GM19452 (cell line): ENCODE data around the gene SBF1.
"Not testable (repeated sequence)": the region's sequence is repeated elsewhere in the genome, so short reads cannot be mapped to it uniquely, and the experiment has no call there.

Experiments used
- ATAC-seq: cut with Tn5 transposase; IDR thresholded peaks from one replicate; pipeline ENCODE4 v1.9.1; 2021; ENCODE audit not compliant: unreplicated experiment

Gene SBF1, protein sequence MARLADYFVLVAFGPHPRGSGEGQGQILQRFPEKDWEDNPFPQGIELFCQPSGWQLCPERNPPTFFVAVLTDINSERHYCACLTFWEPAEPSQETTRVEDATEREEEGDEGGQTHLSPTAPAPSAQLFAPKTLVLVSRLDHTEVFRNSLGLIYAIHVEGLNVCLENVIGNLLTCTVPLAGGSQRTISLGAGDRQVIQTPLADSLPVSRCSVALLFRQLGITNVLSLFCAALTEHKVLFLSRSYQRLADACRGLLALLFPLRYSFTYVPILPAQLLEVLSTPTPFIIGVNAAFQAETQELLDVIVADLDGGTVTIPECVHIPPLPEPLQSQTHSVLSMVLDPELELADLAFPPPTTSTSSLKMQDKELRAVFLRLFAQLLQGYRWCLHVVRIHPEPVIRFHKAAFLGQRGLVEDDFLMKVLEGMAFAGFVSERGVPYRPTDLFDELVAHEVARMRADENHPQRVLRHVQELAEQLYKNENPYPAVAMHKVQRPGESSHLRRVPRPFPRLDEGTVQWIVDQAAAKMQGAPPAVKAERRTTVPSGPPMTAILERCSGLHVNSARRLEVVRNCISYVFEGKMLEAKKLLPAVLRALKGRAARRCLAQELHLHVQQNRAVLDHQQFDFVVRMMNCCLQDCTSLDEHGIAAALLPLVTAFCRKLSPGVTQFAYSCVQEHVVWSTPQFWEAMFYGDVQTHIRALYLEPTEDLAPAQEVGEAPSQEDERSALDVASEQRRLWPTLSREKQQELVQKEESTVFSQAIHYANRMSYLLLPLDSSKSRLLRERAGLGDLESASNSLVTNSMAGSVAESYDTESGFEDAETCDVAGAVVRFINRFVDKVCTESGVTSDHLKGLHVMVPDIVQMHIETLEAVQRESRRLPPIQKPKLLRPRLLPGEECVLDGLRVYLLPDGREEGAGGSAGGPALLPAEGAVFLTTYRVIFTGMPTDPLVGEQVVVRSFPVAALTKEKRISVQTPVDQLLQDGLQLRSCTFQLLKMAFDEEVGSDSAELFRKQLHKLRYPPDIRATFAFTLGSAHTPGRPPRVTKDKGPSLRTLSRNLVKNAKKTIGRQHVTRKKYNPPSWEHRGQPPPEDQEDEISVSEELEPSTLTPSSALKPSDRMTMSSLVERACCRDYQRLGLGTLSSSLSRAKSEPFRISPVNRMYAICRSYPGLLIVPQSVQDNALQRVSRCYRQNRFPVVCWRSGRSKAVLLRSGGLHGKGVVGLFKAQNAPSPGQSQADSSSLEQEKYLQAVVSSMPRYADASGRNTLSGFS (N-terminal part only)

DNA sequence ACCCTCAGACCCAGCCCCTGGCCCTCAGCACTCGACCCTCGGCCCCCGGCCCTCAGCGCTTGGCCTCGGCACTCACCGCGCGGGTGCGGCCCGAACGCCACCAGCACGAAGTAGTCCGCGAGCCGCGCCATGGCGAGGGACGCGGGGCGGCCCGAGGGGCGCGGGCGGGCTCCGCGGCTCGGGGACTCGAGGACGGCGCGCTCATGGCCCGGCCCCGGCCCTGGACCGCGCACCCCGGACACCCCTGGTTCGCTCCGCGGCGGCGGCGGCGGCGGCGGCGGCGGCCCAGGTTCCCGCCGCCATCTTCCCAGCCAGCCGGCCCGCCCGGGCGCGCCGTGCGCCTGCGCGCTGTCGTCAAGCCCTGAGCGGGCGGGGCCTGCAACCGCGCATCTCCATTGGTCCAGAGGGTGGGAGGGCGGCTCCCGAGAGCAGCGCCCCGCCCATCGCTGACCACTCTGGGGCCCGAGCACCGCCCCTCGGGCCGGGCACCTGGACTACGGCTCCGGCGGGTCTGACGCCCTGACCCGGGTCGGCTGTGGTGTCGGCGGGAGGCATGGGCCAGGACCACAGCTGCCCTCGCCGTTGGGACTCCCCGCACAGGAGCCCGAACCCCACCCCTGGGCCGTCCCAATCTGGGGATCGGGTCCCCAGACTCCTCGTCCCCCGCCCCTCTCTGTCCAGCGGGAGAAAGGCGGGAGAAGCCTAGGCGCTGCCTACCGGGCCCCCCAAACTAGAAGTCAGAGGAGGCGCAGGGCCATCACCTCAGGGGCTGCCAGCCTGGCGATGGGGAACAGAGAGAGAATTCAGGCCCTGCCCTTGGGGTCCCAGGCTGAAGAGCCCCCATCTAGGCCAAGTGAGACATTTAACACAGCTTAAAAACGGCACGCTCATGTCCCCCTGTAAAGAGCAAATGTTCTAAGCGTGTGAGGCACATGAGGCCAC, at the start of gene SBF1:
Gene SBF1 (minus strand): TSS at position 326 of the 942 bp plus-strand sequence. CDS start 195 bp downstream, at position 131.
- peak; percentile 67 for ATAC-seq

DNA sequence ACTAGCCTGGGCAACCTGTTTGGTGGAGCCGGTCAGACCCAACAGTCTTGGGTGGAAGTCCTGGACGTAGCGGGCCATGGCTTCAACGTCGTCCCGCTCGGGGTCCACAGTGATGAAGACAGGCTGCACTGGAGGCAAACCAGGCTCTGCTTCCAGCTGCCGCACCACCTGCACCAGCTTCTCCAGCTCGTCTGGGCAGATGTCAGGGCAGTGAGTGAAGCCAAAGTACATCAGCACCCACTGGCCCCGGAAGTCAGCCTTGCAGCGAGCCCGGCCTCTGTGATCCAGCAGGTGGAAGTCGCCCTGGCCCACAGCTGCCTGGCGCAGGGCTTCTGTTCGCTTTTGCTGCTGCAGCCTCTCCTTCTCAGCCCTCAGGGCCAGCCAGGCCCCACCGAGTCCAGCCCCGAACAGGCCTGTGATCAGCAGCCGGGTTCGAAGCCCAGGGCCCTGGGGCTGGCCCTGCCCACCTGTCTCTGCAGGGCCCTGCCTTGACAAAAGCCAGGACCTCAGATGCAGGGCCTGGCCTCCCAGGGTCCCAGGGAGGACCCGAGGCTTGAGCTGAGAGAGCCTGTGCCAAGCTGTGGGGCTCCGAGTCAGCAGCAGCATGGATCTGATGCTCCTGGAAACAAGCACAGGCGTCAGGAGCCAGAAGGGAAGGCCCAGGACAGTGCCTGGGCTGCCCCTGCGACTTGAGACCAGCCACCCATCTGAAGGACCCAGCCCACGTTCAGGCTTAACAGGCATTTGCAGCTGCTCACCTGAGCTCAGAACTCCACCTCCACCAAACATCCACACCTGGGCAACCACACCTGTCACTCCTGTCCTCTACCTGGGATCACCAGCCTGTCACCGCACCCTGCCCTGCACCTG, 49.2 kb upstream of the SBF1 start:
- no peak for ATAC-seq

DNA sequence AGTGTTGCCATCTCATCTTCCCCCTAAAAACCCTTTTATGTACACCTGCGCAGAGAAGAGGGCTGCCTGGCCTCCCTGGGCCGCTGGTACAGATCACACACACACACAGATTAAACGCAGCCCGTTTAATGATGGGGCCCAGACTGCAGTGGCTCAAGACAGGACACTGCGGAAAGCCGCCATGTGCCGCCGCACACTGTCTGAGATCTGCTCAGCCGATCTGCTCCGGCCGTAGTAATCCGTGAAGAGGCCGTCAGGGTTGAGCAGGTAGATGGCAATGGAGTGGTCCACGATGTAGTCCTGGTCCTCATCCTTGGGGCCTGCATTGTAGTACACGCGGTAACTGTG, 48.6 kb upstream of the SBF1 start:
- ATAC-seq, result no peak

DNA sequence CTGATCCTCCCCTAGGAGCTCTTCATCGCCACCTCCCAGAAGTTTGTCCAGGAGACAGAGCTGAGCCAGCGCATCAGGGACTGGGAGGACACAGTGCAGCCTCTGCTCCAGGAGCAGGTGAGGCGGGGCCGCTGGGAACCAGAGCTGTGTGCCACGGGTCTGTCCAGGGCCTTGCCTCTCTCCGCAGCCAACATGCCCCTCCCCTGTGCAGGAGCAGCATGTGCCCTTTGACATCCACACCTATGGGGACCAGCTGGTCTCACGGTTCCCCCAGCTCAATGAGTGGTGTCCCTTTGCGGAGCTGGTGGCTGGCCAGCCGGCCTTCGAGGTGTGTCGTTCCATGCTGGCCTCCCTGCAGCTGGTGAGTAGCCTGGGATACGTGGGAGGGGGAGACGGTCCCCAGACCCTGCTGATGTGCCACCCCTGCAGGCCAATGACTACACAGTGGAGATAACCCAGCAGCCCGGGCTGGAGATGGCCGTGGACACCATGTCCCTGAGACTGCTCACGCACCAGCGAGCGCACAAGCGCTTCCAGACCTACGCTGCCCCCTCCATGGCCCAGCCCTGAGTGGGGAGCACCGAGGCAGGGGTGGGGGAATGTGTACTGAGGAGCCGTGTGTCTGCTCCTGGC, 48.1 kb upstream of the SBF1 start:
- ATAC-seq, result no peak

DNA sequence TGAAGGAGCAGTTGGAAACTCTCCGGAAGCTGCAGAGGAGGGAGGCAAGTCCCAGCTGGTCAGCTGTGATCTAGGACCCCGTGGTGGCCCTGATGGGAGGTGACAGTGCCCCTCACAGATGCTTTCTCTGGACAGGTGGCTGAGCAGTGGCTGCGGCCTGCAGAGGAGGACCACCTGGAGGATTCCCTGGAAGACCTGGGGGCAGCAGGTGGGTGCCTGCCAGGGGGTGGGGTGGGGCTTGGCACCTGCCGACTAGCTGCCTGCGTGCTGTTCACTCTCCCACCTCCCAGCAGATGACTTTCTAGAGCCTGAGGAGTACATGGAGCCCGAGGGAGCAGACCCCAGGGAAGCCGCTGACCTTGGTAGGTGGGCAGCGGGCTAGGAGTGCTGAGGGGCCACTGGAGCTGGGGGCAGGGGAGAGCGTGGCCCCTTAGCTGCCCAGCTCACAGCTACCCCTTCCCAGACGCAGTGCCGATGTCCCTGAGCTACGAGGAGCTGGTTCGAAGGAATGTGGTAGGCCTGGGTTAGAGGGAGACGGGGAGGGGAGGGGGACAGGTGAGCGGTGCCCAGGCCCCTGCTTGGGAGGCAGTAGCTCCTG, 47.5 kb upstream of the SBF1 start:
- ATAC-seq, result no peak

DNA sequence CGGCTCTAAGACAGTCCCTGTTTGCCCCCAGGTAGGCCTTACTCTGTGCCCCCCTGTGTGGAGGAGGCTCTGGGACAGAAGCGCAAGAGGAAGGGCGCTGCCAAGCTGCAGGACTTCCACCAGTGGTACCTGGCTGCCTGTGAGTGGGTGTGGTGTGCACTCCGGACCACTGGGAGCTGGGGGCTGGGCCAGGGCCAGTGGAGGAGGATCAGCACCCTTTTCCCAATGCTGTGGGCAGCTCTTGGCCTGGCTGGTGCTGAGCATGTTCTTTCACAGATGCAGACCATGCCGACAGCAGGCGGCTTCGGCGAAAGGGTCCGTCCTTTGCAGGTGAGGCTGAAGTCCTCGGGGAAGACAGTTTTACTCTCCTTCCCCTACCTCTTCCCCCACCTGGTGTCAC, 46.9 kb upstream of the SBF1 start:
- no peak for ATAC-seq

DNA sequence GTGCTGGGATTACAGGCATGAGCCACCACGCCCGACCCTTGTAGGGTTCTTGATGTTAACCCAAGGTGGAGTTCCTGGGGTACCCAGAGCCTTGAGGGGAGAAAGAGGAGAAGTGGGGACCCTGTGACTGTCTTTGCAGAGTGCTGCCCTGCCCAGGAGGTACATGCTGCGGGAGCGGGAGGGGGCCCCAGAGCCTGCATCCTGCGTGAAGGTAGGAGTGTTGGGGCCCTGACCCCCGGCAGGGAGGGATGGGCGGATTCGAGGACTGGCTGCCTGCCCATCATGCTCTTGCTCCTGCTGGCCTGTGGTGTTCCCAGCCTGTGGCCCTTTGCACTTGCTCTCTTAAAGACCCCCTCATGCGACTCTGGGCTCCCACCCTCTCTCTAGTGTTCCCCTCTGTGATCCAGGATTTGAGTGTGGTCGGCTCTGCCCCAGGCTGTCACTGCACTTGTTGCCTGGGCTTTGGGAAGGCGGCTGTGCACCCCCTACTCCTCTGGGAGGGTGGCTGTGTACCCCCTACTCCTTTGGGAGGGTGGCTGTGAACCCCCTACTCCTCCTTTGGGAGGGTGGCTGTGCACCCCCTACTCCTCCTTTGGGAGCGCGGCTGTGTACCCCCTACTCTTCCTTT, 46.1 kb upstream of the SBF1 start:
- no peak for ATAC-seq

DNA sequence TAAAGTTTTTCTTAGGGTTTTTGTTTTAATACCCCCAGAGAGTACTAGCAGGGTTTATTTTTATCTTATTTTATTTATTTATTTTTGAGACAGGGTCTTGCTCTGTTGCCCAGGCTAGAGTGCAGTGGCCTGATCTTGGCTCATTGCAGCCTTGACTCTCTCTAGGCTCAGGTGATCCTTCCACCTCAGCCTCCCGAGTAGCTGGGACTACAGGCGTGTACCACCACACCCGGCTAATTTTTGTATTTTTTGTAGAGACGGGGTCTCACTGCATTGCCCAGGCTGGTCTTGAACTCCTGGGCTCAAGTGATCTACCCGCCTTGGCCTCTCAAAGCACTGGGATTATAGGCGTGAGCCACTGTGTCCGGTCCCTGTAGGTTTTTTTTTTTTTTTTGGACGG, 45.3 kb upstream of the SBF1 start:
- ATAC-seq, result not testable (repeated sequence)

DNA sequence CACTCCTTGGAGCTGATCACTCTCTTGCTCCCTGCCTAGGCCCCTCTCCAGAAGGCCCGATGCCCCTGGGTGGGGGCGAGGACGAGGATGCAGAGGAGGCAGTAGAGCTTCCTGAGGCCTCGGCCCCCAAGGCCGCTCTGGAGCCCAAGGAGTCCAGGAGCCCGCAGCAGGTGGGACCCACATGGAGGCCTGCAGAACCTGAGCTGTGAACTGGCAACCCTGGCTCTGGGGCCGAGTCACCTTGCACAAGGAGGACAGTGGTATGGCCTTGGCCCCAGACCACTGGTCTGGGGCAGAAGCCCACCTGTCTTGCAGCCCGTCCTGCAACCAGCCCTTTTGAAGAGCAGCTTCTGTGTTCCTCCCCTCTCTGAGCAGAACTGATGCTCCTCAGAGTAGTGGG, 44.3 kb upstream of the SBF1 start:
- ATAC-seq, result no peak

DNA sequence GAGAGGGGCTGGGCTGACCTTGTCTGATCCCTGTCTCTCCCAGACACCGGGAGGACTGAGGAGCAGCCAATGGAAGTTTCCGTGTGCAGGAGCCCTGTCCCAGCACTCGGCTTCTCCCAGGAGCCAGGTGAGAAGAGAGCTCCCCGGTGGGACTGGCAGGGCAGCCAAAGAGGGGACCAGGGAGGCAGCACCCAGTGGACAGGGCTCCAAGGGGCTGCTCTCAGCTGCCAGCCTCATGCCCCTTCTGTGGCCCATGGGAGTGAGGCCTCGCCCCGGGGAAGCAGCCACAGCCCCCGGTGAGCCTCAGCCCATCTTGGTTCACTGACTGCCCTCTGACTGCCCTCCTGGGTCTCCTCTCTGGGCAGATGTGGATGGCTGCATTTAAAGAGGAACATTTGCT, 43.8 kb upstream of the SBF1 start:
- ATAC-seq, result no peak

DNA sequence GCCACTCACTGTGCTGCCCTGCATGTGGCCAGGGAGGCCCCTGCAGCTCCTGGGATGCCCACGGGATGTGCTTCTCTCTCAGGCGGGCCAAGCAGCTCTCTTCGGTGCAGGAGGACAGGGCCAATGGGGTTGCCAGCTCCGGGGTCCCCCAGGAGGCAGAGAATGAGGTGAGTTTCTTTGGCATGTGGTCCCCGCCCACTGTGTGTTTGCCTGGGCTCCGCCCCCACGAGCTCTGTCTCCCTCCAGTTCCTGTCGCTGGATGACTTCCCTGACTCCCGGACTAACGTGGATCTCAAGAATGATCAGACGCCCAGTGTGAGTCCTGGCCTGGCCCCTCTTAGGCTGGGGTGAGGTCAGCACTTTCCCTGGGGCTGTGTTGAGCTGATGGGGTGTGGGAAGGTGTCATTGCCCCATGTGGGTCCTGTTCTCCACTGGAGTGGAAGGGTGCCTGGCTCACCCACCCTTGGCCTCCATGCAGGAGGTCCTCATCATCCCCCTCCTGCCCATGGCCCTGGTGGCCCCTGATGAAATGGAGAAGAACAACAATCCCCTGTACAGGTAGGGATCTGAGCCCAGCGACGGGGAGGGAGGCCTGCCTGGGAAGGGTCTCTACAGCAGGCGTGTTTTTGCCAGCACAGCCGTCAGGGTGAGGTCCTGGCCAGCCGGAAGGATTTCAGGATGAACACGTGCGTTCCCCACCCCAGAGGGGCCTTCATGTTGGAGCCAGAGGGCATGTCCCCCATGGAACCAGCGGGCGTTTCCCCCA, 42.8 kb upstream of the SBF1 start:
- ATAC-seq, result no peak

DNA sequence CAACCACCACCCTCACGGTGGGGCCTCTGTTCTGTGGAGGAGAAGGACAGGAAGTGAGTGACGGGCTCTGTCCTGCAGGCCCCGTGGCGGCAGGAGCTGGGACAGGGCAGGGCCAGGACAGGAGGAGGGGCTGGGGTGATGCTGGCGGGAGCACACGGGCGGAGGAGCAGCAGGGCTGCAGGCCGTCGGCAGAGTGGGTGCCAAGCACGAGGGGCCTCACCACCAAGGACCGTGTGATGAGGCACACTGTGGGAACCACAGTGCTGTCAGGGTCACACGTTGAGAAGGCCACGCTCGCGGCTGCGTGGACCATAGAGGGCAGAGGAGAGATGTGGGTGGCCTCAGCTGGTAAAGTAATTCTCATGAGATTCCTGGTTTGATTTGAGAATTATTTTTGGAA, 42.1 kb upstream of the SBF1 start:
- no peak for ATAC-seq

DNA sequence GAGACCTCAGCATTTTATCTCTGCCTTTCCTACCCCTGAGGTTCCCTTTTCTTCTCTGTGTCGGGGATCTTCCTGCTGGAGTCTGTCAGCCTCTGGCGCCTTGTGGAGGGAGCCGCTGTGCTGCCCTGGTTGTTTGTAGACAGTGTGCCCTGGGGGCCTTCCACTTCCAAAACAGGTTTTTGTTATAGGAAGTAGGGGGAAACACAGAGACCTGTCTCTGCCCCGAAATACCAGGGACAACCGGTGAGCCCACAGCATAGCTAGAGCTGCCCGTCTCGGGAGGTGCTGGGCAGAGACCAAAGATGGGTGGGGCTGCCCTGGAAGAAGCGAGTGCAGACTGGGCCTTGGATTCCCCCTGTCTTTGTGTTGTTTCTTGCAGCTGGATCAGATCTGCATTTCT, 41.2 kb upstream of the SBF1 start:
- no peak for ATAC-seq

DNA sequence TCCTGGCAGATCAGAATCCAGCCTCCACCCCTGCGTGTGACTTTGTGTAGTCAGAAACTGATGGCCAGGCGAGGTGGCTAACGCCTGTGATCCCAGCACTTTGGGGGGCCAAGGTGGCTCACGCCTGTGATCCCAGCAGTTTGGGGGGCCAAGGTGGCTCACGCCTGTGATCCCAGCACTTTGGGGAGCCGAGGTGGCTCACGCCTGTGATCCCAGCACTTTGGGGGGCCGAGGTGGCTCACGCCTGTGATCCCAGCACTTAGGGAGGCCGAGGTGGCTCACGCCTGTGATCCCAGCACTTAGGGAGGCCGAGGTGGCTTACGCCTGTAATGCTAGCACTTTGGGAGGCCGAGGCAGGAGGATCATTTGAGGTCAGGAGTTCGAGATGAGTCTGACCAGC, 38.3 kb upstream of the SBF1 start:
- no peak for ATAC-seq

DNA sequence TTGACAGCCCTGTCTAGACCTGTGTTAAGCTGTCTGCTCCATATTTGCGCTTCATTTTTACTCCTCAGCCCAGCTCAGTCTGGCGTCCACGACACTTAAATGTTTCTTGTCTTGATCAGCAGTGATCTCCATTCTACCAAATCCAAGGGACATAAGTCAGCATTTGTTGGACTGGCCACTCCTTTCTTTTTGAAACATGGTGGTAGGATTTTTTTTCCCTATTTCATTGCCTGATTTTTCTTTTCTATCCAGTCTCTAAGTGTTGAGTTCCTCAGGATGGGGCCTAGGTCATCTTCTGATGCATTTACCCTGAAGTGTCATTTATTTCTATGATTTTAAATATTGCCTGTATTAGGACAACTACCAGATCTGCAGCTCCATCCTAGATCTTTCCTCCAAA, 34.1 kb upstream of the SBF1 start:
- no peak for ATAC-seq

DNA sequence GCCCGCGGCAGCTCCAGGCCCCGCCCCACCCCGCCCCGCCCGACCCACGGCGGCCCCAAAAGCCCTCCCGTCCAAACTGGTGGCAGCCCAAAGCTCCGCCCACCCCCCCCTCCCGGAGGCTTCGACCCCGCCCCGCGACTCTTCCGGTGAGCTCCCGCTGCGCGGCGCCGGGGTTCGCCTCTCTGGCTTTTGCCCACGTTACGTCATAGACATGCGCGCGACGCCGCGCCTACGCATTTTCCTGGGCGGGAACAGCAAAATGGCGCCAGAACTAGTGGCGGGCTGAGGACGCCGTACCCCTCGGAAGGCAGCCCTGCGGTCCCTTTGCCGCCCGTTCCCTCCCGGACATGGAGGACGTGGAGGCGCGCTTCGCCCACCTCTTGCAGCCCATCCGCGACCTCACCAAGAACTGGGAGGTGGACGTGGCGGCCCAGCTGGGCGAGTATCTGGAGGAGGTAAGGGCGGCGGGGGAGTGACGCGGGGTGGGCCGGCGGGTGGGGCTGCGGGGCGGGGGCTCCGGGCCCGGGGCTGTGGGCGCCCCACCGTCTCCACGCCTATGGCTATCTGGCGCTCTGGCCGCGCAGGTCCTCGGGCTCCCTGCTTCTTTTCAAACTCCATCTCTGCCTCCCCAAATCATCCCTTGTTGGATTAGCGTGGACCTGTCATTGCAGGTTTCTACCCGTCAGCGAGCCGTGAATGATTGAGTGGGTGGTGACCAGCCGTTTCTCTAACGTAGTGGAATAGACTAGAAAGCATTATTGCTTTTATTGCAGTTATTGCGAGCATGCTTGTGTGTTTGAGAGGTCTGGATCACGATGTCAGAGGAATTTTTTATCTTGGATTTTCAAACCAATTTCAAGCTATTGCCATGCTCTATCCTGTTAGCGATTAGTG, 33.4 kb upstream of the SBF1 start, which contains the start of gene NCAPH2:
Gene NCAPH2 (plus strand): TSS at position 234 of the 894 bp plus-strand sequence. CDS start 114 bp downstream, at position 348.
- ATAC-seq, result peak; percentile 65
